ENCODE results near the gene SERTAD3. TPM values are rescaled to one million over a fixed set of nuclear protein-coding genes. Genes with fewer than 3 reads are reported as not detected.

Gene SERTAD3
- total and polyA plus RNA-seq, 2 of the 8 experiments (the other 6 are each of a cell fraction or from before 2014, with no cell fraction given): 15.1 to 32.1 TPM

DNA sequence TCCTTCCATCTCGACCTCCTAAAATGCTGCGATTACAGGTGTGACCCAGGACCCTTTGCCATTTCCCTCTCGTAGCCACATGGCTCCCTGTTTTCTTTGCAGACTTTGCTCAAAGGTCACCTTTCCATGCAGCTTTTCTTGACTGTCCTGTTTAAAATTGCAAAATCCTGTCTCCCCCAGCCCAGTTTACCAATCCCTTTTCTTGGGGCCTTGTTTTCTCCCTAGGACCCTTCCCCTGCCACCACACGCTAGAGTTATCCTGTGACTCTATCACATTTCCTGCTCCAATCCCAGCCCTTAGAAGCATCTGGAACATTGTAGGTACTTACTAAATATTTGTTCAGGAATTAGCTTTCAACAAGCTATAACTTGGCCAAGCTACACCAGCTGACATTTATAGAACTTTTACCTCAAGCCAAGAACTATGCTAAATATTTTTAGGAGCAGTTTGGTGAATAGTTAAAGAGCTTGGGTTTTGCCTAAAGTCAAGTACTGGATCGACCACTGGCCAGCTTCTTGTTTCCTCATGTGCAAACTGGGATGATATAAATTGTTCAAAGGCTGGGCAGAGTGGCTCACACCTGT lies 9.1 kb upstream of the SERTAD3 start (continued):
- no peak for TF ChIP-seq POLR2A (IDR thresholded peaks at IDR 0.05; ENCODE audit: control extremely low read depth in 1 of 2, low read depth in 2 of 2, low read length in 2 of 2)
- no peak for TF ChIP-seq FOSL1 (IDR thresholded peaks at IDR 0.05; ENCODE audit: insufficient read depth, low read depth, low read length)
